Measurements from ENCODE around the gene C2CD5. TPM values are rescaled to one million over a fixed set of nuclear protein-coding genes. Genes with fewer than 3 reads are reported as not detected.

C2CD5 gene
- total RNA-seq, 4 donors from 2014 or later = 15.2 to 33.2 (median 22.7) TPM

DNA sequence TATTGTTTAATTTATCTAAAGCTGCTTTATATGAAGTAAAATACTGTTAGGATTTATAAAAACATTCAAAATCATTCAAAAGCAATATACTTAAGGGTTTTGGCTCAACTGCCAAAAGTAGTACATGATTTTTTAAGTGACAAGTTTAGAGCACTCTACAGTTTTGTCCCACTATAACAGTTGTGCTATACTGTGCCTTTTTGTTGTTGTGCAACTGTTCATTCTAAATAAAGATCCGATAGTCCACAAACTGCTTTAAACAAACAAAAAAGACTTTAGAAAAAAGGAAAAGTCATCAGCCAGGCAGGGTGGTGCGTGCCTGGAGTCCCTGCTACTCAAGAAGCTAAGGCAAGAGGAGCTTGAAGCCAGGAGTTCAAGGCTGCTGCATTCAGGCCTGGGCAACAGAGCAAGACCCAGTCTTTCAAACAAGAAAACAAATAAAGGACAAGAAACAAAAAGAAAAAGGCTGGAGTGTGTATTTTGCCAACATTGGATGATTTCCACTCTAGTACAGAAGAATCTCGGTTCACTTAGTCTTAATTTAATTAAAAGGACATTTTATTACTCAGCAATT, 7.3 kb downstream of the C2CD5 start:
- TF ChIP-seq EP300 (IDR thresholded peaks at IDR 0.05) = no peak
- no peak for TF ChIP-seq POLR2A (IDR thresholded peaks at IDR 0.05; ENCODE audit: low read depth)
- TF ChIP-seq POLR2AphosphoS5 (IDR thresholded peaks at IDR 0.05) = no peak
- TF ChIP-seq, protein P1, sequence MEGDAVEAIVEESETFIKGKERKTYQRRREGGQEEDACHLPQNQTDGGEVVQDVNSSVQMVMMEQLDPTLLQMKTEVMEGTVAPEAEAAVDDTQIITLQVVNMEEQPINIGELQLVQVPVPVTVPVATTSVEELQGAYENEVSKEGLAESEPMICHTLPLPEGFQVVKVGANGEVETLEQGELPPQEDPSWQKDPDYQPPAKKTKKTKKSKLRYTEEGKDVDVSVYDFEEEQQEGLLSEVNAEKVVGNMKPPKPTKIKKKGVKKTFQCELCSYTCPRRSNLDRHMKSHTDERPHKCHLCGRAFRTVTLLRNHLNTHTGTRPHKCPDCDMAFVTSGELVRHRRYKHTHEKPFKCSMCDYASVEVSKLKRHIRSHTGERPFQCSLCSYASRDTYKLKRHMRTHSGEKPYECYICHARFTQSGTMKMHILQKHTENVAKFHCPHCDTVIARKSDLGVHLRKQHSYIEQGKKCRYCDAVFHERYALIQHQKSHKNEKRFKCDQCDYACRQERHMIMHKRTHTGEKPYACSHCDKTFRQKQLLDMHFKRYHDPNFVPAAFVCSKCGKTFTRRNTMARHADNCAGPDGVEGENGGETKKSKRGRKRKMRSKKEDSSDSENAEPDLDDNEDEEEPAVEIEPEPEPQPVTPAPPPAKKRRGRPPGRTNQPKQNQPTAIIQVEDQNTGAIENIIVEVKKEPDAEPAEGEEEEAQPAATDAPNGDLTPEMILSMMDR (IDR thresholded peaks at IDR 0.05) = no peak
- Histone ChIP-seq H3K27me3 (no peaks in the 10 kb centered on the region), H3K36me3 (peaks cover 5 to 25% (median 19%) of the 10 kb centered on the region in 4 donors), H3K4me3 (no peak overlapping the region), H3K9me3 (no peaks in the 10 kb centered on the region), H3K4me1 (peaks cover 27 to 52% (median 47%) of the 10 kb centered on the region in 4 donors), H3K27ac (replicated peaks in 1 of 4) (peak overlapping the region in 1 of 4 donors; percentile 20)
- DNase-seq (ENCODE audit: extremely low spot score) = no peak
- 78% methylated on average over 3 of the region's 3 CpGs for WGBS
- intact Hi-C loops (cut with DNase I) = no loop called here

GRCh38 chr12:22536346-22536945, 7.9 kb downstream of the C2CD5 start:
- no peak for DNase-seq (ENCODE audit: extremely low spot score)
- TF ChIP-seq POLR2AphosphoS5 (IDR thresholded peaks at IDR 0.05) (no peak), POLR2A (IDR thresholded peaks at IDR 0.05; ENCODE audit: low read depth) (no peak), EP300 (IDR thresholded peaks at IDR 0.05) (no peak)
- TF ChIP-seq, protein P1 (IDR thresholded peaks at IDR 0.05) = no peak
- no peaks in the 10 kb centered on the region for H3K27me3 ChIP-seq
- H3K4me3 ChIP-seq = no peak overlapping the region
- H3K27ac ChIP-seq (replicated peaks in 1 of 4) = no peak overlapping the region
- no peaks in the 10 kb centered on the region for H3K9me3 ChIP-seq
- intact Hi-C loops (cut with DNase I) = no loop called here
- peaks cover 5 to 31% (median 23%) of the 10 kb centered on the region in 4 donors for H3K36me3 ChIP-seq
- peaks cover 21 to 49% (median 43%) of the 10 kb centered on the region in 4 donors for H3K4me1 ChIP-seq
- 92% methylated on average over 2 of the region's 2 CpGs for WGBS

DNA sequence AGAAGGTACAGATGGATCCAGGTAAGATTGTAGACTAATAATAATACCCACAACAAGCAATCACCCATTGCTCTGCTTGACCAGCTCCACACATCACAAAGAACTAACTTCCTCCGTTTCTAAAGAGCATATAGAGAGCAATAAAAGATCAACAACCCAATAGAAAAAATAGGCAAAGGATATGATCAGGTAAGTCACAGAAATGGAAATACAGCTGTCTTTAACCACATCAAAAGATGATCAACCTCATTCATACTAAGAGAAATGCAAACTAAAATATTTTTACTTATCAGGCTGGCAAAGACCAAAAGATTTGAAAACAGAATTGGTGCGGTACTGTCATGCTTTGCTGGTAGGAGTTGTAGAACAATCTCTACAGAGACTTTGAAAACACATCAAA, 8.9 kb downstream of the C2CD5 start:
- Histone ChIP-seq H3K27me3 (no peaks in the 10 kb centered on the region), H3K4me3 (no peak overlapping the region), H3K4me1 (peaks cover 16 to 39% (median 36%) of the 10 kb centered on the region in 4 donors), H3K36me3 (peaks cover 5 to 36% (median 26%) of the 10 kb centered on the region in 4 donors), H3K9me3 (no peaks in the 10 kb centered on the region), H3K27ac (replicated peaks in 1 of 4) (no peak overlapping the region)
- intact Hi-C loops (cut with DNase I) = no loop called here
- TF ChIP-seq POLR2A (IDR thresholded peaks at IDR 0.05; ENCODE audit: low read depth) = no peak
- no peak for DNase-seq (ENCODE audit: extremely low spot score)
- WGBS = 88% methylated on average over 2 of the region's 2 CpGs

GRCh38 chr12:22535038-22535437, 9.3 kb downstream of the C2CD5 start:
- DNase-seq (ENCODE audit: extremely low spot score) = no peak
- WGBS = 96% methylated on average over 1 of the region's 1 CpG
- intact Hi-C loops (cut with DNase I) = no loop called here
- H3K4me1 ChIP-seq = peaks cover 16 to 39% (median 35%) of the 10 kb centered on the region in 4 donors
- no peaks in the 10 kb centered on the region for H3K27me3 ChIP-seq
- H3K9me3 ChIP-seq = no peaks in the 10 kb centered on the region
- H3K36me3 ChIP-seq = peaks cover 5 to 35% (median 26%) of the 10 kb centered on the region in 4 donors
- no peak overlapping the region for H3K4me3 ChIP-seq
- TF ChIP-seq EP300 (IDR thresholded peaks at IDR 0.05) (no peak), POLR2A (IDR thresholded peaks at IDR 0.05; ENCODE audit: low read depth) (no peak), POLR2AphosphoS5 (IDR thresholded peaks at IDR 0.05) (no peak)
- TF ChIP-seq, protein P1 (IDR thresholded peaks at IDR 0.05) = no peak
- no peak overlapping the region for H3K27ac ChIP-seq (replicated peaks in 1 of 4)

GRCh38 chr12:22533155-22533554, 11.2 kb downstream of the C2CD5 start:
- intact Hi-C loops (cut with DNase I) = no loop called here

More at GRCh38 chr12:22533155-22533554, 11.2 kb downstream of the C2CD5 start:
- H3K27me3 ChIP-seq = no peaks in the 10 kb centered on the region
- H3K4me3 ChIP-seq = no peak overlapping the region
- H3K9me3 ChIP-seq = no peaks in the 10 kb centered on the region
- H3K27ac ChIP-seq (replicated peaks in 1 of 4) = peak overlapping the region in 2 of 4 donors; percentile 15 to 39
- DNase-seq (ENCODE audit: extremely low spot score) = no peak
- H3K4me1 ChIP-seq = peaks cover 10 to 25% (median 23%) of the 10 kb centered on the region in 4 donors
- 91% methylated on average over 4 of the region's 4 CpGs for WGBS
- no peak for TF ChIP-seq POLR2AphosphoS5 (IDR thresholded peaks at IDR 0.05)
- TF ChIP-seq, protein P1 (IDR thresholded peaks at IDR 0.05) = no peak
- no peak for TF ChIP-seq EP300 (IDR thresholded peaks at IDR 0.05)
- TF ChIP-seq POLR2A (IDR thresholded peaks at IDR 0.05; ENCODE audit: low read depth) = no peak
- peaks cover 5 to 35% (median 26%) of the 10 kb centered on the region in 4 donors for H3K36me3 ChIP-seq
